ENCODE measurements around the gene TMEM37. TPM values are rescaled to one million over a fixed set of nuclear protein-coding genes. Genes with fewer than 3 reads are reported as not detected.

TMEM37 gene
- total RNA-seq, 4 donors from 2014 or later: 34.9 to 64.1 (median 47.8) TPM

DNA sequence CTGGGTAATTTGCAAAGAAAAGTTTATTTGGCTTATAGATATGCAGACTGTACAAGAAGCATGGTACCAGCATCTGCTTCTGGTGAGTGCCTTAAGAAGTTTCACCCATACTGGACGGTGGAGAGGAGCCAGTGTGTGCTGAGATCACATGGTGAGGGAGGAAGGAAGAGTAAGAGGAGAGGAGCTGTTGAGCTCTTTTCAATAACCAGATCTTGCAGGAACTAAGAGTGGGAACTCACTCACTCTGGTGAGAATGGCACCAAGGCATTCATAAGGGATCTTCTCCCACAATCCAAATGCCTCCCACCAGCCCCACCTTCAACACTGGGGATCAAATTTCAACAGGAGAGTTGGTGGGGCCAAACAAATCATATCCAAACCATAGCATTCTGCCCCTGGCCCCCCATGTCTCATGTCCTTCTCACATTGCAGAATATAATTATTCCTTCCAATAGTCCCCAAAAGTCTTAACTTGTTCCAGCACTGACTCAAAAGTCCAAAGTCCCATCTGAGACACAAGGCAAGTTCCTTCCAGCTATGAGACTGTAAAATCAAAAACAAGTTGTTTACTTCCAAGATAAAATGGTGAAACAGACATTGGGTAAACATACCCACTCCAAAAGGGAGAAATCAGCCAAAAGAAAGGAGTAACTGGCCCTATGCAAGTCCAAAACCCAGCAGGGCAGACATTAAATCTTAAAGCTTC lies 11.7 kb upstream of the TMEM37 start:
- no peak for TF ChIP-seq CTCF (IDR thresholded peaks at IDR 0.05; ENCODE audit: low read depth)

DNA sequence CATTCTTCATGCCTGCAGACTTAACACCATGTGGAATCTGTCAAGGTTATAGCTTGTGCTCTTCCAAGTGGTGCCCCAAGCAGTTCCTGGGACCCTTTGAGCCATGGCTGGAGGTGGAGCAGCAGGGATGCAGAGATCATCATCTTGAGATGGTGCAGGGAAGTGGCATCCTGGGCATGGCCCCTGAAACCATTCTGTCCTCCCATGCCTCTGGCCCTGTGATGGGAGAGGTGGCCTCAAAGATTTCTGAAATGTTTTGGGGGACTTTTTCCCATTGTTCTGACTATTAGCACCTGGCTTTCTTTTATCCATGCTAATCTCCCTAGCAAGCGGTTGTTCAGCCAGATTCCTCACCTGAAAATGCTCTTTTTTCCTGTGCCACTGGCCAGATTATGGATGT lies 10.3 kb upstream of the TMEM37 start:
- no peak for TF ChIP-seq CTCF (IDR thresholded peaks at IDR 0.05; ENCODE audit: low read depth)

DNA sequence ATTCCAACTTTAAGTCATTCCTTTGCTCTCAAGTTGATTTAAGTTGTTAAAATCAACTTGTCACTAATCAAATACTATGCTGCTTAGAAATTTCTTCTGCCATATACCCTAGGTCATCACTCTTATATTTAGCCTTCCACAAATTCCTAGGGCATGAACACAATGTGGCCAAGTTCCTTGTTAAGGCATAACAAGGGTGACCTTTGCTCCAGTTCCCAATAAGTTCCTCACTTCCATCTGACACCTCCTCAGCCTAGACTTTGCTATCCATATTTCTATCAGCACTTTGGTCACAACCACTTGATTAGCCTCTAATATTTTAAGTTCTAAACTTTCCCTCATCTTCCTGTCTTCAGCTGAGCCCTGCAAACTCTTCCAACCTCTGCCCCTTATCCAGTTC lies 9.9 kb upstream of the TMEM37 start:
- no peak for TF ChIP-seq CTCF (IDR thresholded peaks at IDR 0.05; ENCODE audit: low read depth)

GRCh38 chr2:119422360-119423107 lies 9.1 kb upstream of the TMEM37 start:
- TF ChIP-seq CTCF (IDR thresholded peaks at IDR 0.05; ENCODE audit: low read depth): no peak

GRCh38 chr2:119423108-119423444 lies 8.6 kb upstream of the TMEM37 start:
- TF ChIP-seq CTCF (IDR thresholded peaks at IDR 0.05; ENCODE audit: low read depth): no peak

GRCh38 chr2:119423811-119424210 lies 7.8 kb upstream of the TMEM37 start:
- no peak for TF ChIP-seq CTCF (IDR thresholded peaks at IDR 0.05; ENCODE audit: low read depth)

- no peak for TF ChIP-seq CTCF (IDR thresholded peaks at IDR 0.05; ENCODE audit: low read depth)
These were observed 7.2 kb upstream of the TMEM37 start for GRCh38 chr2:119424284-119425118.
